Vagina (tissue), 2 donors: Measurements from ENCODE around the gene SMURF1. TPM values are rescaled to one million over a fixed set of nuclear protein-coding genes. Genes with fewer than 3 reads are reported as not detected.

Experiments used
- DNase-seq, 2 donors: peaks; one replicate each; pipeline ENCODE4 v3.0.0-alpha.2; 2017; ENCODE audit errors: extremely low spot score in 2 of 2
- H3K27ac ChIP-seq: fragments of 200-600 bp; sonication (generic); one replicate; pipeline ENCODE4 v1.5.1; 2019
- H3K27me3 ChIP-seq: fragments of 200-600 bp; sonication (generic); one replicate; pipeline ENCODE4 v1.5.1; 2019
- H3K36me3 ChIP-seq, 2 donors: fragments of 200-600 bp; sonication (generic); one replicate each; pipeline ENCODE4 v1.5.1; 2017 to 2019
- H3K4me1 ChIP-seq: fragments of 200-600 bp; sonication (generic); one replicate; pipeline ENCODE4 v1.5.1; 2019
- H3K4me3 ChIP-seq, 2 donors: fragments of 200-600 bp; sonication (generic); 1 replicate in 1 of 2; 2 replicates in 1 of 2; pipeline ENCODE4 v1.5.1; 2016 to 2019
- H3K9me3 ChIP-seq: fragments of 200-600 bp; sonication (generic); one replicate; pipeline ENCODE4 v1.5.1; 2019
- CTCF ChIP-seq, 3 experiments: fragments of 450-650 bp in 2 of 3; fragments of 200-600 bp in 1 of 3; sonication (generic) in 1 of 3; IDR thresholded peaks; one replicate each; pipeline ENCODE4 v1.5.1; 2017 to 2019; ENCODE audit warnings: antibody characterized with exemption in 3 of 3, mild to moderate bottlenecking in 2 of 3, moderate library complexity in 2 of 3
- POLR2A ChIP-seq, 2 donors: fragments of 450-650 bp; IDR thresholded peaks; one replicate each; pipeline ENCODE4 v1.6.1; 2017; ENCODE audit warnings: antibody characterized with exemption in 2 of 2, mild to moderate bottlenecking in 2 of 2, moderate library complexity in 2 of 2
- POLR2AphosphoS5 ChIP-seq, 2 donors: sonication (generic); formaldehyde crosslinking; IDR thresholded peaks; one replicate each; pipeline ENCODE4 v1.9.0; 2017; ENCODE audit warnings: antibody characterized with exemption in 2 of 2, mild to moderate bottlenecking in 2 of 2, low read depth in 1 of 2; ENCODE audit not compliant: insufficient read depth in 1 of 2
- intact Hi-C: fragments of 100-400 bp; cut with DNase I; formaldehyde crosslinking; loops from one replicate; pipeline ENCODE4 v1.15.1; 2023
- total RNA-seq: library from RNA; depleted of rRNA; stranded (reverse); fragments of >200 nt; gene quantifications from one replicate; pipeline ENCODE4 v1.2.3, GENCODE V29; 2016

Gene SMURF1
- total RNA-seq, 1 donor from 2014 or later = 30.0 TPM

GRCh38 chr7:99108613-99109012 lies 35.3 kb downstream of the SMURF1 start:
- no peak for DNase-seq
- peaks cover 71% of the 10 kb centered on the region for H3K4me1 ChIP-seq

GRCh38 chr7:99106821-99107241 lies 37.1 kb downstream of the SMURF1 start:
- Histone ChIP-seq H3K27me3 (no peaks in the 10 kb centered on the region), H3K36me3 (no peaks in the 10 kb centered on the region), H3K4me1 (peaks cover 60% of the 10 kb centered on the region), H3K9me3 (no peaks in the 10 kb centered on the region), H3K27ac (peak overlapping the region; percentile 36), H3K4me3 (no peak overlapping the region)
- intact Hi-C loops = no loop called here
- no peak for DNase-seq
- TF ChIP-seq POLR2A (IDR thresholded peaks at IDR 0.05) = no peak
- no peak for TF ChIP-seq POLR2AphosphoS5 (IDR thresholded peaks at IDR 0.05; ENCODE audit: insufficient read depth in 1 of 2, low read depth in 1 of 2)
- TF ChIP-seq CTCF (IDR thresholded peaks at IDR 0.05) = no peak

More at GRCh38 chr7:99108613-99109012, 35.3 kb downstream of the SMURF1 start:
- H3K4me3 ChIP-seq = no peak overlapping the region
- H3K27me3 ChIP-seq = no peaks in the 10 kb centered on the region
- TF ChIP-seq POLR2AphosphoS5 (IDR thresholded peaks at IDR 0.05; ENCODE audit: insufficient read depth in 1 of 2, low read depth in 1 of 2) (no peak), POLR2A (IDR thresholded peaks at IDR 0.05) (no peak), CTCF (IDR thresholded peaks at IDR 0.05) (no peak)
- H3K27ac ChIP-seq = peak overlapping the region; percentile 9
- intact Hi-C loops = no loop called here
- no peaks in the 10 kb centered on the region for H3K36me3 ChIP-seq
- no peaks in the 10 kb centered on the region for H3K9me3 ChIP-seq

- TF ChIP-seq POLR2AphosphoS5 (IDR thresholded peaks at IDR 0.05; ENCODE audit: insufficient read depth in 1 of 2, low read depth in 1 of 2) (no peak), CTCF (IDR thresholded peaks at IDR 0.05) (no peak), POLR2A (IDR thresholded peaks at IDR 0.05) (no peak)
- Histone ChIP-seq H3K36me3 (no peaks in the 10 kb centered on the region), H3K9me3 (no peaks in the 10 kb centered on the region), H3K4me1 (peaks cover 56% of the 10 kb centered on the region), H3K4me3 (no peak overlapping the region), H3K27me3 (no peaks in the 10 kb centered on the region), H3K27ac (peak overlapping the region; percentile 36)
- no peak for DNase-seq
- intact Hi-C loops = no loop called here
Observed at GRCh38 chr7:99106411-99106810, 37.5 kb downstream of the SMURF1 start.

GRCh38 chr7:99105756-99106155 lies 38.2 kb downstream of the SMURF1 start:
- intact Hi-C loops = no loop called here
- H3K4me1 ChIP-seq = peaks cover 49% of the 10 kb centered on the region

More at GRCh38 chr7:99105756-99106155, 38.2 kb downstream of the SMURF1 start:
- H3K27me3 ChIP-seq = no peaks in the 10 kb centered on the region
- TF ChIP-seq POLR2A (IDR thresholded peaks at IDR 0.05) (no peak), POLR2AphosphoS5 (IDR thresholded peaks at IDR 0.05; ENCODE audit: insufficient read depth in 1 of 2, low read depth in 1 of 2) (no peak), CTCF (IDR thresholded peaks at IDR 0.05) (no peak)
- no peaks in the 10 kb centered on the region for H3K9me3 ChIP-seq
- DNase-seq = no peak
- peak overlapping the region; percentile 36 for H3K27ac ChIP-seq
- no peaks in the 10 kb centered on the region for H3K36me3 ChIP-seq
- H3K4me3 ChIP-seq = no peak overlapping the region
